Measurements from ENCODE around the gene GNAL. TPM values are rescaled to one million over a fixed set of nuclear protein-coding genes. Genes with fewer than 3 reads are reported as not detected.

GNAL gene
- total and polyA plus RNA-seq, 7 donors = 0.46 to 25.1 (median 13.2) TPM

GRCh38 chr18:11808001-11808855, 119.2 kb downstream of the GNAL start:
- TF ChIP-seq CTCF (IDR thresholded peaks at IDR 0.05) (no peak), EP300 (IDR thresholded peaks at IDR 0.05) (no peak)
- no peaks in the 10 kb centered on the region for H3K9me3 ChIP-seq
- H3K4me3 ChIP-seq = no peak overlapping the region
- DNase-seq = no peak
- no peaks in the 10 kb centered on the region for H3K36me3 ChIP-seq
- intact Hi-C loops (cut with DNase I) = no loop called here
- H3K27me3 ChIP-seq = no peaks in the 10 kb centered on the region
- WGBS, 2 donors = 75 to 78% methylated on average over 11 of the region's 11 CpGs
- H3K4me1 ChIP-seq = no peaks in the 10 kb centered on the region
- H3K27ac ChIP-seq = no peak overlapping the region

GRCh38 chr18:11809895-11810294, 120.8 kb downstream of the GNAL start:
- H3K27ac ChIP-seq = no peak overlapping the region
- H3K4me3 ChIP-seq = no peak overlapping the region
- H3K27me3 ChIP-seq = no peaks in the 10 kb centered on the region
- DNase-seq = no peak
- no peaks in the 10 kb centered on the region for H3K36me3 ChIP-seq
- H3K9me3 ChIP-seq = no peaks in the 10 kb centered on the region
- WGBS, 2 donors = 72 to 93% methylated on average over 6 of the region's 6 CpGs
- H3K4me1 ChIP-seq = no peaks in the 10 kb centered on the region
- TF ChIP-seq POLR2AphosphoS5 (IDR thresholded peaks at IDR 0.05) (no peak), CTCF (IDR thresholded peaks at IDR 0.05) (no peak), EP300 (IDR thresholded peaks at IDR 0.05) (no peak), POLR2A (IDR thresholded peaks at IDR 0.05) (no peak)
- intact Hi-C loops (cut with DNase I) = no loop called here

- intact Hi-C loops (cut with DNase I) = no loop called here
Observed at GRCh38 chr18:11810379-11810778, 121.3 kb downstream of the GNAL start.

GRCh38 chr18:11811009-11811408, 121.9 kb downstream of the GNAL start:
- intact Hi-C loops (cut with DNase I) = no loop called here
- TF ChIP-seq POLR2AphosphoS5 (IDR thresholded peaks at IDR 0.05) (no peak), EP300 (IDR thresholded peaks at IDR 0.05) (no peak), POLR2A (IDR thresholded peaks at IDR 0.05) (no peak), CTCF (IDR thresholded peaks at IDR 0.05) (no peak)
- WGBS, 2 donors = 91 to 93% methylated on average over 11 of the region's 11 CpGs
- no peaks in the 10 kb centered on the region for H3K4me1 ChIP-seq
- no peaks in the 10 kb centered on the region for H3K36me3 ChIP-seq
- no peak overlapping the region for H3K4me3 ChIP-seq
- DNase-seq = no peak
- no peak overlapping the region for H3K27ac ChIP-seq
- H3K9me3 ChIP-seq = no peaks in the 10 kb centered on the region
- no peaks in the 10 kb centered on the region for H3K27me3 ChIP-seq

More at GRCh38 chr18:11810379-11810778, 121.3 kb downstream of the GNAL start:
- H3K27ac ChIP-seq = no peak overlapping the region
- no peaks in the 10 kb centered on the region for H3K9me3 ChIP-seq
- no peak for DNase-seq
- H3K27me3 ChIP-seq = no peaks in the 10 kb centered on the region
- no peaks in the 10 kb centered on the region for H3K4me1 ChIP-seq
- no peak overlapping the region for H3K4me3 ChIP-seq
- H3K36me3 ChIP-seq = no peaks in the 10 kb centered on the region
- TF ChIP-seq EP300 (IDR thresholded peaks at IDR 0.05) (no peak), POLR2AphosphoS5 (IDR thresholded peaks at IDR 0.05) (no peak), POLR2A (IDR thresholded peaks at IDR 0.05) (no peak), CTCF (IDR thresholded peaks at IDR 0.05) (no peak)
- 75 to 95% methylated on average over 3 of the region's 3 CpGs for WGBS, 2 donors

Measured in sigmoid colon (tissue), 7 donors.